PC-9 (cell line): ENCODE data around the gene CLPTM1. TPM values are rescaled to one million over a fixed set of nuclear protein-coding genes. Genes with fewer than 3 reads are reported as not detected.

ENCODE experiments used
- BruUV-seq: library from RNA; stranded (reverse); fragments of 400-500 nt; replicated peaks from 2 replicates; lab custom pipeline; 2021; lab: Mats Ljungman, UMichigan
- CTCF ChIA-PET: fragments of 300-600 bp; sonication (Branson Sonifier 250); formaldehyde crosslinking; loops from one replicate; lab custom pipeline; 2022; ENCODE audit warnings: antibody characterized with exemption; lab: Charles Lee
- POLR2A ChIA-PET: fragments of 300-600 bp; sonication (Branson Sonifier 250); formaldehyde crosslinking; loops from one replicate; lab custom pipeline; 2022; ENCODE audit warnings: antibody characterized with exemption; ENCODE audit not compliant: unreplicated experiment; lab: Charles Lee
- DNase-seq, 2 experiments: peaks; one replicate each; pipeline versions ENCODE4 v3.0.0 to v3.0.0-alpha.2; 2015 to 2022; ENCODE audit warnings: mixed read lengths in 1 of 2
- H2AFZ ChIP-seq: fragments of 200-600 bp; sonication (generic); 2 replicates; pipeline ENCODE4 v1.8.1; 2017; ENCODE audit warnings: antibody characterized with exemption
- H3F3A ChIP-seq: fragments of 200-600 bp; sonication (generic); 2 replicates; pipeline ENCODE4 v1.8.1; 2017; ENCODE audit warnings: antibody characterized with exemption, mild to moderate bottlenecking, low read depth; ENCODE audit not compliant: insufficient read depth
- H3K27ac ChIP-seq: fragments of 200-600 bp; sonication (generic); 2 replicates; pipeline ENCODE4 v1.6.1; 2016; ENCODE audit warnings: mixed run types
- H3K27me3 ChIP-seq: fragments of 200-600 bp; sonication (generic); 2 replicates; pipeline ENCODE4 v1.6.1; 2016; ENCODE audit warnings: low read depth, mixed run types; ENCODE audit not compliant: insufficient read depth
- H3K36me3 ChIP-seq: fragments of 200-600 bp; sonication (generic); 2 replicates; pipeline ENCODE4 v1.6.1; 2016; ENCODE audit warnings: low read depth, mixed run types
- H3K4me1 ChIP-seq: fragments of 200-600 bp; sonication (generic); replicated peaks from 2 replicates; pipeline ENCODE4 v1.6.1; 2016; ENCODE audit warnings: mixed run types; ENCODE audit not compliant: insufficient read depth
- H3K4me2 ChIP-seq: fragments of 200-600 bp; sonication (generic); 2 replicates; pipeline ENCODE4 v1.6.1; 2017; ENCODE audit warnings: mixed run types
- H3K4me3 ChIP-seq: fragments of 200-600 bp; sonication (generic); 2 replicates; pipeline ENCODE4 v1.6.1; 2016; ENCODE audit warnings: mixed run types
- H3K79me2 ChIP-seq: fragments of 200-600 bp; sonication (generic); 2 replicates; pipeline ENCODE4 v1.6.1; 2017; ENCODE audit warnings: low read depth, mixed run types
- H3K9me2 ChIP-seq: fragments of 200-600 bp; sonication (generic); 2 replicates; pipeline ENCODE4 v1.8.1; 2017; ENCODE audit warnings: mild to moderate bottlenecking; ENCODE audit not compliant: insufficient read depth
- H3K9me3 ChIP-seq: fragments of 200-600 bp; sonication (generic); 2 replicates; pipeline ENCODE4 v1.8.1; 2016; ENCODE audit warnings: low read depth; ENCODE audit not compliant: insufficient read depth
- H4K20me1 ChIP-seq: fragments of 200-600 bp; sonication (generic); 2 replicates; pipeline ENCODE4 v1.8.1; 2017; ENCODE audit not compliant: insufficient read depth
- EZH2 ChIP-seq: fragments of 200-600 bp; sonication (generic); IDR thresholded peaks from 2 replicates; pipeline ENCODE4 v1.8.0; 2017; ENCODE audit warnings: antibody characterized with exemption, low read depth
- intact Hi-C: fragments of 100-400 bp; cut with micrococcal nuclease; formaldehyde crosslinking; loops from one replicate; pipeline ENCODE4 v1.10.0; 2022; ENCODE audit not compliant: unreplicated experiment
- total RNA-seq: library from RNA; stranded (reverse); gene quantifications from 2 replicates; pipeline ENCODE4 v1.2.3, GENCODE V29; 2021
- TF ChIP-seq, protein P1 (sequence below): fragments of 200-600 bp; sonication (generic); conservative IDR thresholded peaks from 2 replicates; pipeline ENCODE4 v1.6.1; 2017; ENCODE audit warnings: mixed run types, antibody characterized with exemption, mild to moderate bottlenecking, moderate library complexity

The CLPTM1 gene
- total RNA-seq, 1 experiment from 2014 or later = 98.2 TPM

GRCh38 chr19:44949550-44949949, 5.6 kb upstream of the CLPTM1 start:
- Histone ChIP-seq H3K36me3 (no peaks in the 10 kb centered on the region), H3K4me1 (0 out of 2 replicates have a peak, but pooled peaks cover 5% of the 10 kb centered on the region), H3K9me2 (no peaks in the 10 kb centered on the region), H2AFZ (no peak overlapping the region), H3K27me3 (no peaks in the 10 kb centered on the region), H3F3A (peaks cover 18% of the 10 kb centered on the region; the same call in 1 of the 2 replicates), H3K9me3 (no peaks in the 10 kb centered on the region), H3K4me3 (no peak overlapping the region), H3K27ac (no peak overlapping the region), H3K4me2 (no peak overlapping the region), H3K79me2 (peaks cover 11% of the 10 kb centered on the region), H4K20me1 (0 out of 2 replicates have a peak, but pooled peaks cover 3% of the 10 kb centered on the region)
- intact Hi-C loops = no loop called here
- ChIA-PET CTCF (no interaction called here), POLR2A (no interaction called here)
- BruUV-seq = no TSS peak
- TF ChIP-seq, protein P1, sequence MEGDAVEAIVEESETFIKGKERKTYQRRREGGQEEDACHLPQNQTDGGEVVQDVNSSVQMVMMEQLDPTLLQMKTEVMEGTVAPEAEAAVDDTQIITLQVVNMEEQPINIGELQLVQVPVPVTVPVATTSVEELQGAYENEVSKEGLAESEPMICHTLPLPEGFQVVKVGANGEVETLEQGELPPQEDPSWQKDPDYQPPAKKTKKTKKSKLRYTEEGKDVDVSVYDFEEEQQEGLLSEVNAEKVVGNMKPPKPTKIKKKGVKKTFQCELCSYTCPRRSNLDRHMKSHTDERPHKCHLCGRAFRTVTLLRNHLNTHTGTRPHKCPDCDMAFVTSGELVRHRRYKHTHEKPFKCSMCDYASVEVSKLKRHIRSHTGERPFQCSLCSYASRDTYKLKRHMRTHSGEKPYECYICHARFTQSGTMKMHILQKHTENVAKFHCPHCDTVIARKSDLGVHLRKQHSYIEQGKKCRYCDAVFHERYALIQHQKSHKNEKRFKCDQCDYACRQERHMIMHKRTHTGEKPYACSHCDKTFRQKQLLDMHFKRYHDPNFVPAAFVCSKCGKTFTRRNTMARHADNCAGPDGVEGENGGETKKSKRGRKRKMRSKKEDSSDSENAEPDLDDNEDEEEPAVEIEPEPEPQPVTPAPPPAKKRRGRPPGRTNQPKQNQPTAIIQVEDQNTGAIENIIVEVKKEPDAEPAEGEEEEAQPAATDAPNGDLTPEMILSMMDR = no peak
- no peak for TF ChIP-seq EZH2
- DNase-seq = no peak

DNA sequence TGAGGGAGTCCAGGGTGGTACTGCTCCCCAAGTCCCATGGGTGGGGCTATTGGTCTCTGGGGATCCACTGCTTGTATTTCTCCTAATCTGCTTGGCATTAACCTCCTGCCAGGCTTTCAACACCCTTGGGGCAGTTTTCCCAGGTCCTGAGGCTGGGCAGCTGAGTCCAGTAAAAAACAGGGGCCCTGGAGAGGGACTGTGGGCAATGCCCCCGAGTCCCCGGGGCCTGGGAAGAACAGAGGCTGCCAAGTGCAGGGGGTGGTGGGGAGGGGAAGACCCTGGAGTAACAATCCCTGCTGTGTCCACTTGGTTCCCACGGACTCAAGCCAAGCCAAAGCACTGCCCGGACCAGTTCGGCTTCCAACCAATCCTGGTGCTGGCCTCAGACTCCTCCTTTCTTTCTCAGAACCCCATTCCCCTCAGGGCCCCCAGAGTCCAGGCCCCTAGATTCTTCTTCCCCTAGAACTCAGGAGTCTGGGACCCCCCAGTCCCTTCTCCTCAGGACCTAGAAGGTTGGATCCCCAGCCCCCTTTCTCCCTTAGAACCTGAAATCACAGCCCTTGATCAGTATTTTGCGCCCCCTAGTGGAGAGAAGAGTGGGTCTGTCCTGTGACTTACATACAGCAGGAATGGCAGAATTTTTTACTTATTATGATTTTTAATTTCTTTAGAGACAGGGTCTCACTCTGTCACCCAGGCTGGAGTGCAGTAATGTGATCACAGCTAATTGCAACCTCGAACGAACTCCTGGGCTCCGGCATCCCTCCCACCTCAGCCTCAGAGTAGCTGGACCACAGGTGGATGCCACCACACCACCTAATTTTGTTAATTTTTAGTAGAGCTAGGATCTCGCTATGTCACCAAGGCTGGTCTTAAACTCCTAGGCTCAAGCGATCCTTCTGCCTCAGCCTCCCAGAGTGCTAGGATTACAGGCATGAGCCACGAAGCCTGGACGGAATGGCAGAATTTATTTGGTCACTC, 3.7 kb upstream of the CLPTM1 start:
- BruUV-seq = no TSS peak
- H3K4me2 ChIP-seq = no peak overlapping the region
- H3K36me3 ChIP-seq = no peaks in the 10 kb centered on the region
- no peaks in the 10 kb centered on the region for H3K9me2 ChIP-seq
- H3K9me3 ChIP-seq = no peaks in the 10 kb centered on the region
- CTCF ChIA-PET = interaction anchor here (0.6 kb wide), 1 partner anchor 296 kb away, joined by 3 read pairs; no protein-coding TSS in a partner anchor
- POLR2A ChIA-PET = interaction anchor here (0.6 kb wide), 2 partner anchors 186 to 730 kb away, joined by 18 to 29 read pairs; no protein-coding TSS in a partner anchor
- peaks cover 13% of the 10 kb centered on the region for H4K20me1 ChIP-seq
- peak; percentile 49 to 56 for DNase-seq
- peaks cover 11% of the 10 kb centered on the region for H3K4me1 ChIP-seq
- peaks cover 23% of the 10 kb centered on the region for H3K79me2 ChIP-seq
- no peak overlapping the region for H2AFZ ChIP-seq
- no peaks in the 10 kb centered on the region for H3K27me3 ChIP-seq
- intact Hi-C loops = loop anchor here (10.0 kb wide), 2 partner anchors 177 to 377 kb away; partner anchors contain the start of gene CBLC
- no peak overlapping the region for H3K27ac ChIP-seq
- TF ChIP-seq EZH2 = no peak
- TF ChIP-seq, protein P1 = peak; percentile 98
- H3F3A ChIP-seq = peaks cover 20% of the 10 kb centered on the region; the same call in 1 of the 2 replicates
- H3K4me3 ChIP-seq = no peak overlapping the region

DNA sequence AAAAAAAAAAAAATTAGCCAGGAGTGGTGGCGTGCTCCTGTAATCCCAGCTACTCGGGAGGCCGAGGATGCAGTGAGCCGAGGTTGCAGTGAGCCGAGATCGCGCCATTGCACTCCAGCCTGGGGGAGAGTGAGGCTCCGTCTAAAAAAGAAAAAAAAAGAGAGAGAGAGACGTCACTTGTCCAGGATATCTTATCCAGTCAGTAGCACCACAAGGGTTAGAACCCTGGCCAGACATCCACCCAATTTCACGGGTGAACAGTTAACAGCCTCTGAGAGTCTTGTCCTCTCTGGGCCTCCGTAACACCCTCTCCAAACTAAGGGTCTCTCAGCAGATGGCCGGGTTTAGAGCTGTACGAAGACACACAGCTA, 917 bp upstream of the CLPTM1 start:
- DNase-seq = no peak
- Histone ChIP-seq H3K4me2 (peak overlapping the region; percentile 81), H3K4me1 (peaks cover 20% of the 10 kb centered on the region), H3K79me2 (peaks cover 51% of the 10 kb centered on the region), H3K36me3 (no peaks in the 10 kb centered on the region), H3K9me3 (no peaks in the 10 kb centered on the region), H2AFZ (peak overlapping the region; percentile 87), H3F3A (peaks cover 25% of the 10 kb centered on the region; the same call in 1 of the 2 replicates), H3K27ac (peak overlapping the region; percentile 87), H3K4me3 (peak overlapping the region; percentile 89), H3K27me3 (no peaks in the 10 kb centered on the region), H4K20me1 (peaks cover 38% of the 10 kb centered on the region), H3K9me2 (no peaks in the 10 kb centered on the region)
- POLR2A ChIA-PET = interaction anchor here (0.6 to 1.0 kb wide), 4 partner anchors 64 to 114 kb away, joined by 3 to 6 read pairs (median 4); partner anchors contain the start of gene CLASRP
- no peak for TF ChIP-seq EZH2
- TF ChIP-seq, protein P1 = no peak
- intact Hi-C loops = loop anchor here (2.0 to 10.0 kb wide), 3 partner anchors 47 to 379 kb away; partner anchors contain the start of gene CBLC
- no TSS peak for BruUV-seq
- CTCF ChIA-PET = interaction anchor here (0.6 to 0.9 kb wide), 5 partner anchors 78 to 292 kb away, joined by 3 to 5 read pairs (median 3); no protein-coding TSS in a partner anchor
